CD4-positive, alpha-beta T cell treated with Interleukin-1 beta for 1 hour (primary cell): ENCODE data around the gene CDC6.
A peak's percentile ranks its signal among the peaks of the same experiment; 100 is the strongest.

Experiments
- DNase-seq, 2 donors: peaks; one replicate each; pipeline ENCODE4 v3.0.0-alpha.2; 2020 to 2022

Gene CDC6

DNA sequence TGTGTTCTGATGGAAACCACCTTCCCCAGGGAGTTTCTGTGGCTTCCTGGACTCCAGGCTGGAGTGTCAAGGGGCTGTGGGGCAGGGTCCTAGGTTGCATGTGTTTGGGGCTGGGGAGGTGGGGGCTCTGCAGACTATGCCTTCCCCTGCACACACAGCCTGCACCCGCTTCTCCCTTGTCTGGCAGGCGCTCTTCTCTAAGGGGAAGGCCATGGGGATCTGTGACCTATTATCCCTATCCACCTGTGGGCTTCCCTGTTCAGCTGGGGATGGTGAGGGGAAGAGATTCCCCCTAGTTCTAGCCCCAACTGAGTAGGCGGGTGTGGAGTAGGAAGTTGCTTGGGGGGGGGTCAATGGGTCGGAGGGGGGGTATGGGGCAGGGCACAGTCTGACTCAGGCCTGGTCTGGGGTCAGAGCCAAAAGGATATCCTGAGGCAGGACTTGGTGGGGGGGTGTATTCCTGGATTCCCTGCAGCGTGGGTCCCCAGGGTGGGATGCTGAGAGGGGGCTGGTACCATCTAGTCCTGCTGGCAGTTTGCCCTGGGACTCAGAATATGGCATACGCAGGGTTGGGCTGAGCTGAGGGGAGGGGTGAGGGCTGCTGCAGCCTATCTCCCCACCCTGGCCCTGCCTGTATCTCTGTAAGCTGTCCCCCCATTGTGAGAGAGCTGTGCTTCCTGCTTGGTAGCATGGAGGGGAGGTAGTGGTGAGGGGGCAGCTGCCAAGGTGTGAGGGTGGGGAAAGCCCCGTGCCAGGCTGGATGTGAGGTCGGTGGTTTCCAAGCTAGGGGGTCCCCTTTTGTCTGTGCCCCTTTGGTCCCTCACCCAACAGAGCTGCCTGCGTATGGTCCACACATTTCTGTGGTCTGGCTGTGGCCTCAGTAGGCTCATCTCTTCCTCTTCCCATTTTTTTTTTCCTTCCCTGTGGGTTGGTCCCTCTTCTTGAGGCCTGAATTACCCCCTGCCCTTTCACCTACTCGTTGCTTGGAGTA, 36.0 kb downstream of the CDC6 start:
- DNase-seq: peak; percentile 92 to 93

DNA sequence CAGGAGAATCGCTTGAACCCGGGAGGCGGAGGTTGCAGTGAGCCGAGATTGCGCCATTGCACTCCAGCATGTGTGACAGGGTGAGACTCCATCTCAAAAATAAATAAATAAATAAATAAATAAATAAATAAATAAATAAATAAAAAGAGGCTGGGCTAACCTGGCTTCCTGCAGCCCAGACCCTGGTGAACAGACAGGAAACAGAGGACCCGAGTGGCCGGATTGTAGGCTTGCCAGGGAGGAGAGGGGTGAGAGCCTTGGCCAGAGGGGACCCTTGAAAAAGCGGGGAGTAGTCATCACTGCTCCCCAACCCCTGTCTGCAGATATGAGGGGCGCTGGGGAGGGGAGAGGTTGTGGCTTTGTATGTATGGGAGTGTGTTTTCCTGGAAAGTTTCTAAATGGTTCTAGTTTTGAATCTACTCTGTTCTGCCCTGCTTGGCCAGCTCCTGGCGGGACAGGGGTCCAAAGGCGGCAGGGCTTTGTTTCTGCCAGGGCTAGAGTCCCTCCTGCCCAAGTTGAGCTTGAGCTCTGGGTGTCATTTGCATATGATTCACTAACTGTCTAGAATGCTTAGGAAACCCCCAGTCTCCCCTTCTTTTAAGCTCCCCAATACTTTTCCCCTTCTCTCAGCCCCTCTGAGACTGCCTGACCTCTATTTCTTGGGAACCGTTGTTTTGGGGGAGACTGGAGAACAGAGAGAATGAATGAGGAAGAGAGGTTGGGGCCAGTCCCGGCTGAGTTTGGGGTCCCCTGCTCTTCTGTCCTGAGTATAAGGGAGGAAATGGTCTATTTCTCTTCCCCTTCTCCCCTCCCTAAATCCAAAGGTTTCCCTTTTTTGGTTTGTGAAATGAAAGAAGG, 37.7 kb downstream of the CDC6 start:
- peak; percentile 59 to 62 for DNase-seq

DNA sequence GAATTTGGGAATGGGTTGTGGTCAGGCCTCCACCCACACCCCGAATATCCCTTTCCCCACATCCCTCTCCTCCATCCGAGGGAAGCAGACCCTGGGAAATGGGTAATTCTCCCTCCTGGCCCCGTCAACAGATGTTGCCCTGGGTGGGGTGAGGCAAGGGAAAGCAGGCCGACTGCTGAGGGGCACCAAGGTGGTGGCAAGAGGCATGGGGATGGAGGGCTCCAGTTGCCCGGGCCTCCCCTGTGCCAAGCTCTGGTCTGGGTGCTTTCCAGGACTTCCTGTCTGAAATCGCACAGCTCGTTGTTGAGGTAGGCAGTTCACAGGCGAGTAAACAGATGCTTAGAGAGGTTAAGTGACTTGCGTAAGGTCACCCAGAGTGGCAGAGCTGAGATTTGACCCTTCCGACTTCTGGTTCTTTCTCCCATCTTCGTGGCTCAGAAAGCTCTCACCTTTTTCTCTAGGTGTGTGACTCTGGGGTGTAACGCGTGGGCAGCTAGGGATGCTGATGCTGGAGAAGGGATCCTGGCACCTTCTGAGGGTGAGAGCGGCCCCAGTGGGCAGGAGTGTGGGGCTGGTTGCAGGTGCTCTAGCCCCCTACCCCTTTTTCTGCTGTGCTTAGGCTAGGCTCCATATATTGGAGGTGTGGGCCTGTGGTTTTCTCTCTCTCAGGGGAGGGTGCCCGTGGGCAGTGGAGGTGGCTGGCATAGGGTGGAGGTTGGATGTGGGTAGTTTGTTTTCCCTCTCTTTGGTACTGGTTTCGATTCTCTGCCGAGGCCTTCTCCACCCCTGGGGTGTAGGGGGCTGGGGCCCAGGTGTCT, 38.5 kb downstream of the CDC6 start:
- peak; percentile 82 to 84 for DNase-seq

DNA sequence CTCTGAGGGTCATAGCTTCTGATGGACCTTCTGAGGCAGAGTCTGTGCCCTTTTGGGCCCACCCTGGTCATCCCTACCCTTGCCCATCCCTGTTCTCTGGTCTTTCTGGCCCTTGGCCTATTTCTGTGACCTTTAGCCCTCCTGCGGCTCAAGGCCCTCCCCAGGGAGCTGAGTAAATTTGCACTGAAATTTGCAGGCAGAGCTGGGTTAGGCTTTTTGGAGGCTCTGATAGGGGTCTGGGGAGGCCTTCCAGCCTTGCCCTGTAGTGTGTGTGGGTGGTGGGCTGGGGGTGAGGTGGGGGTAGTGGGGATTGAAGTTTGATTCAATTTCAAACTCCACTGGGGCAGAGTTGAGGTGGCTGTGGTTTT, 39.1 kb downstream of the CDC6 start:
- DNase-seq: no peak

DNA sequence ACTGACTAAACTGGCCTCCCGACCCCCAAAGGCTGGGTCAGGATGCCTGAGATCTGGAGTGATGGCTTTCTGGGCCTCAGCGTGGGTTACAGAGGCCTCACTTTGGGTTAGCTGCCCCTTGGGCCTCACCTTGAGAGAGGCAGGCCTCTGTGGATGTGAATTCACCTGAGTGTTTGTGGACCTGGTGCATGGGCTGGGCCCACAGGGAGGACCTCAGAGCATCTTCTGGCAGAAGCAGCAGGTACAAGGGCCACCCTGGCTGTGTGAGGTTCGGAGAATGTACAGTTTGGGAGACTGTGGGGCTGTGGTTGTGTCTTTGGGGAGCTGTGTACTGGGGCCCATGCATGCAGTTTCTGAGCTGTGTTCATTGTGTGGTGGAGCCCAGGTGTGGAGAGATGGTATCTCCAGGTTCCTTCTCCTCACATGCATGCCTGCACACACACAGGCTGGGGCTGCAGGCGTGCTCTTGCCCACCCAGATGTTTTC, 39.6 kb downstream of the CDC6 start:
- no peak for DNase-seq

DNA sequence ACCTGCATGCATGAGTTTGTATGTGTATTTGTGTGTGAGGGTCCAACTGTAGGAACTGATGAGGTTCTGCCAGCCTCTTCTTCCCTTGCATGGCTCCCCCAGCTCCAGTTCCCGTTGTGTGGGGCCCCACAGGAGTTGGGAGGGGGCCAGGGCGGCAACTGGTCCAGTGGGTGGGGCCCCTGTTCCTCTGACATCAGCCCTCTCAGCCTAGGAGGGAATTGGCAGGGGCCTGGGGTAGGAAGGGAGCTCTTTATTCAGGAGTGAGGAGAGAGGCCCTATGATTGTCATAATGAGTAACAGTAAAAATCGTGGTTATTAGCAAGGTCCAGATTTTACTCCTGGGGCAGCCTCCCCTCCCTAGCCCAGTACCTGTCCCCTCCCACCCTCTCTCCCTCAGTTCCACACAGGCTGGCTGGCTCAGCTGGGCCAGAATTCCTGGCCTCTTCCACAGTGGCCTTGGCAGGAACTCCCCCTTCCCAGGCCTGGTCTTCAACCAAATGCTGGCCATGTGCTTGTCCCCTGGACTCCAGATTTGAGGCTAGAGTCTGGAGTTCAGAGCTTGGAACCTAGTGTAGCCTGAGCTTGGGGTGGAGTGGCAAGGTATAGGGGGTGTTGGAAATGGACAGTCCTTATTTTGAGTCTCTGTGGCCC, 40.2 kb downstream of the CDC6 start:
- DNase-seq: no peak

DNA sequence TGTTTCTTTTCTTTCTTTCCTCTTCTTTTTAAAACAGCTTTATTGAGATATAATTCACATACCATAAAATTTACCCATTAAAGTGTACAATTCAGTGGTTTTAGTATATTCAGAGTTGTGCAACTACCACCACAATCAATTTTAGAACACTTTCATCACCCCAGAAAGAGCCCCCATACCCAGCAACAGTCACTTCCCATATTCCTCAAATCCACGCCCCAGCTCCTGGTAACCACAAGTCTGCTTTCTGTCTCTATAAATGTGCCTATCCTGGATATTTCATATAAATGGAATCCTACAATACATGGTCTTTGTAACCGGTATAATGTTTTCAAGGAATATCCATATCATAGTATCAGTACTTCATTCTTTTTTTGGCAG, 40.7 kb downstream of the CDC6 start:
- no peak for DNase-seq

DNA sequence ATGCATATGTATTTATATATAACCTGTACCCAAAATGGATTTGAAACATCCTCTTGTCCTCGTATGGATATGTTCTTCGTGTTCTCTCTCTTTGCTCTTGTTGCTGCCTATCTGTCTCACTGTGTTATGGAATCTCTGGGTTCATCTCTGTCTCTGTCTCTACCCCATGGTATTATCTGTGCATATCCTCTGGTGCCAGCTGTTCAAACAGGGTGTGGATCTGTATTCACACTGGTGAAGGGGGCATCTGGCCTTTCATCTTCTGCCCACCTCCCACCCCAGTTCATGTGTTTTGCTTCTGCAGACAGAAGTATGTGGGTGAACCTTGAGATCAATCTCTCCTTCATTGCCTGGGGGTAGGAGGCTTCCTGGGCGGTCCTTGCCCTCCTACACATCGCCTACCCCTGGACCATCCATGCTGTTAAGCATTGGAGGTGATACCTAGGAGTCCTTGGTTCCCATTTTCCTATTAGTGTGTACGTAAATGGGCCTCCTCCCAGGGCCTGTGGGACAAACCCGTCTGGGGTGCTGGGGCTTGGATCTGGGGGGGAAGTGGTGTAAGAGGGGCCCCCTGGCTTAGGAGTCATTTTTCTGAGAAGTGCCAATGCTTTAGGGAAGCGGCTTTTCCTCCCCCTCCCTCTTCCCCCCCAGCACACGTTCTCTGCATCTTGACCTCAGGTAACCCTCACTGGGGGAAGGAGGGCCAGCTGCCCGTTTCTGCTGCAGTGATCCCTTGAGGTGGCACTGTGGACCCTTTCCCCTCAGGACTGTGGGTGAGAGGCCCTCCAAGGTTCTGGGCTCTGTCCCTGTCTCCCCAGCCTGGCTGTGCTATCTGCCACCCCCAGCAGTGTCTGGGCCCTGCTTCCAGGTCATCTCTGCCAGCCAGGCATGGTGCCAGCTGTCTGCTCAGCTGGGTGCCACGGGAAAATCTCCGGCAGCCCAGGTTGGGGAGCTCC, 42.4 kb downstream of the CDC6 start:
- DNase-seq: peak in 1 of 2 donors; percentile 66

DNA sequence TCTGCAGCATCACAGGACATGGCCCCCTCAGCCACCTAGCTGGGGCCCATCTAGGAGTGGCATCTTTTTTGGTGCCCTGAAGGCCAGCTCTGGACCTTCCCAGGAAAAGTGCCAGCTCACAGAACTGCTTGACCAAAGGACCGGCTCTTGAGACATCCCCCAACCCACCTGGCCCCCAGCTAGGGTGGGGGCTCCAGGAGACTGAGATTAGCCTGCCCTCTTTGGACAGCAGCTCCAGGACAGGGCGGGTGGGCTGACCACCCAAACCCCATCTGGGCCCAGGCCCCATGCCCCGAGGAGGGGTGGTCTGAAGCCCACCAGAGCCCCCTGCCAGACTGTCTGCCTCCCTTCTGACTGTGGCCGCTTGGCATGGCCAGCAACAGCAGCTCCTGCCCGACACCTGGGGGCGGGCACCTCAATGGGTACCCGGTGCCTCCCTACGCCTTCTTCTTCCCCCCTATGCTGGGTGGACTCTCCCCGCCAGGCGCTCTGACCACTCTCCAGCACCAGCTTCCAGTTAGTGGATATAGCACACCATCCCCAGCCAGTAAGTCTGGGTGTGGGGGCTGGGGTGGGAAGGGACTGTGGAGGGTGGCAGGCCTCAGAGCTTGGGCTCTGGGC, 43.3 kb downstream of the CDC6 start:
- DNase-seq: no peak

DNA sequence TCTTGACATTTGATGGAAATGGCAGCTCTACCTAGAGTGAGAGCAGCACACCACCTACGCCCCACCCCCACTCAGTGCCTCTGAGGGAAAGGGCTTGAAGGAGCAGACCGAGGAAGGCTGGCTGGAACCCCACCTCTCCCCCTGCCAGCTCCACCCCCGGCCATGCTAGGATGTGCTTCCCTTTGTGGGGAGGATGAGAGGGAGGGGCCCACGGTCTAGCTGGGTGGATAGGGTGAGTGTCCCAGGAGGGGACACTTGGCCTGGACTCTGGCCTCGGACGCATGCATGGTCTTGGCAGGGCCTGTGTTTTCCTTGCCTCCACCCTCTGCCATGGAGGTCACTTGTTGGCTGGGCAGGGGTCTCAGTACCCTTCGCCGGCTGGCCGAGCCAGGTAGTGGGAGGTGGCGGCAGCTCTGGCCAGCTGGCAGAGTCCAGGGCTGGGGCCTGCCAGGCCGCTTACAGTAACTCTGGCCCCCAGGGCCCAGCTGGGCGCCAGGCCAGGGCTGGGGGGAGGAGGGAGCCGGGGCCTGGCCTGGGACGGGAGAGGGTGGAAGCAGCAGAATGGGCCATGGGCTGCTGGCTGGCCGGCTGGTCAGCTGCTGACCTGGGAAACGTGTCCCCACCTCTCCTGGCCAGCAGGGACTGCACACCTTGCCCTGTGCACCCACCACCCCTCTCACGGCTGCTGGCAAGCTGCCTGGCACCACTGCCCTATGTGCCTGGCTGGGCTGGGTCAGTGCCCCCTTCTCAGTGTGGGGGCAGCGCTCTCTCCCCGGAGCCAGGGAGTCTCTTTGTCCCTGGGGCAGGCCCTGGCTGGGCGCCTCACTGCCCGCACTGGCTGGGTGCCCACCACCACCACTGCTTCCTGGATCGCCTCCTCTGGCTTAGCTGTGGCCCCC, 44.3 kb downstream of the CDC6 start:
- DNase-seq: no peak

DNA sequence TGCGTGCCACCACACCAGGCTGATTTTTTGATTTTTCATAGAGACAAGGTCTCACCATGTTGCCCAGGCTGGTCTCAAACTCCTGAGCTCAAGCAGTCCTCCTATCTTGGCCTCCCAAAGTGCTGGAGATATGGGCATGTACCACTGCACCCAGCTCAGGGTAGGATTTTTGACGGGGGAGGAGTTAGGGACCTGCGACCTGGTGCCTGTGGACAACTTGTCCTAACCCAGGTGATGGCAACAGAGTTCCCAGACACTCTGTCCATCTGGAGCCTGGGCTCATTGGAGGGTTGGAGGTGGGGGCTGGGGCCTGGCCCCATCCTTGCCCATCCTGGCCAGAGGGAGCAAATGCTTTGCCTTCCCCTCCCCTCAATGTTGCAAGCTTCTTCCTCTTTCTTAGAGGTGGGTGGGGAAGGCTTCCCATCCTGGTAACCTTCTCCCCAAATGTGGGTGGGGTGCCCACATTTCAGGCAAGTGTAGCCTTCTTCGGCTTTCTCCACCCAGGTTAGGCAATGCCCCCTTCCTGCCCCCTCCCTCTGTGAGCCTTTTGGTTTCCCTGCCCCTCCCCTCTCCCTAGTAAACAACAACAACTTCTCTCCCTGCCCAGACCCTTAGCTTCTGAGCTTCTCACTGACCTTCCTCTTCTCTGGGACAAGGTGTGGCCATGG, 46.2 kb downstream of the CDC6 start:
- DNase-seq: peak in 1 of 2 donors; percentile 51

DNA sequence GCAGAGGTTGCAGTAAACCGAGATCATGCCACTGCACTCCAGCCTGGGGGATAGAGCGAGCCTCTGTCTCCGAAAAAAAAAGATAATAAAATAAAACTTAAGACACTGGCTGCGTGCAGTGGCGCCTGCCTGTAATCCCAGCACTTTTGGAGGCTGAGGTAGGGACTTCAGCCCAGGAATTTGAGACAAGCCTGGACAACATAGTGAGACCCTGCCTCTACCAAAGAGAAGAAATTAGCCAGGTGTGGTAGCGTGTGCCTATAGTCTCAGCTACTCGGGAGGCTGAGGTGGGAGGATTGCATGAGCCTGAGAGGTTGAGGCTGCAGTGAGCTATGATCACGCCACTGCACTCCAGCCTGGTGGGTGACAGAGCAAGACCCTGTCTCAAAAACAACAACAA, 47.9 kb downstream of the CDC6 start:
- DNase-seq: no peak

DNA sequence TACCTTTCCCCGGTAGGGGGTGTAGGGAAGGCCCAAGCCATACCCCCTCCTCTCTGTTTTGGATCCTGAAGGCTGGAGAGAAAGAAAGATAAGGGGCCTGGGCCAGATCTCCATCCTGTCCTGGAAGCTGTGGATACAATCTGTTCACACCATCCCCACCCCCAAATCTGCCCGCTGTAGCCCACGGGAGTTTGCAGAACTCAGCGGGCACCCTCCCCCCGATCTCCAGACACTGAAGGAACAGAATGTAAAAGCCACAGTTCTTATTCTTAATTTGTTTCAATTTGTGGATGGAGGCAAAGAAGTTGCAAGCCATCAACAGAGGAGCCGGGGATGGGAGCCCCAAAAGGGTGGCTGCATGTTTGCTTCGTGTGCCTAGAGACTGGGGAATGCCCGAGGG, 49.7 kb downstream of the CDC6 start:
- no peak for DNase-seq

DNA sequence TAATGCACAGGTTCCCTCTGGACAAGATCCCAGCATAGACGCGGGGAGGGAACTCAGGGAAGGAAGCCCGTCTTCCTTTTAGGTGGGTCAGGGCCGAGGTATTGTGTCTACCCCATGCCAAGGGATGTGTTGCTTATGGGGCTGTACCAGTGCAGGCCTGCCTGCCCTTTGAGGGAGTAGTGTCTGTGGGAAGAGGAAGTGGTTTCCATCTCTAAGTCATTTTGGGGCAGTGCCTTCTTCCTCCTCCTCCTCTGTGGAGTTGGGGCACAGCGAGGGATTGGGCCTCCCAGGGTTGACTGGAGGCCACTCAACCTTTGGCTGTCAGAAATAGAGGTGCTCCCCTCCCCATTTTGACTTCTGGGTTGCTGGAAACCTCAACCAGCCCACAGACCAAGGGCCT, 50.4 kb downstream of the CDC6 start:
- no peak for DNase-seq

DNA sequence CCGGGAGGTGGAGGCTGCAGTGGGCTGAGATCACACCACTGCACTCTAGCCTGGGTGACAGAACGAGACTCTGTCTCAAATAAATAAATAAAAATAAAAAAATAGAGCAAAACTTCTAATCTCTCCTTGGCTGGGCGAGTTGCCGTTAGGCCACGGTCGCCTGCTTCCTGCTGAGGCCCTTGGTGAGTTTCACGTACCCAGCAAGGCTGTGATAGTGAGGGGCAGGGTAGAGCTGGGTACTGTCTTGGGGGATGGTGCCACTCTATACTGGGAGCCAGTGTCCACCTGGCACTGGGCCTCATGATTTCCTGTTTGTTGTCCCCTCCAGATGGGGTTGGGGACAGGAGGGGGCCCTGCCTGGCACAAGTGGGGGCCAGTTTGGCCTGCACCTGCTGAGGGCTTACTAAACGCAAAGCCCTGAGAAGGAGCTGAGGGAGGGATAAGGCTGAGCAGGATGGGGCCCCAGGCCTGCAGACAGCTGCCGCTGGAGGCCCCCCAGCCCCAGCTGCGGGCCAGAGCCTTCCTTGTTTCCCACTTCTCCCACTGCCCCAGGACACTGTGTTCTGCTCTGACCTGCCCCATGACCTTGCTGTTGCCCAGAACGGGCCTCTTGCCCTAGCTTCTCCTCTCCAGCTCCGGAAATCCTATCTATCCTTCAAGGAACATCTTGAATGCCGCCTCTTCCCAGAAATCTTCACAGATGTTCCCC, 51.4 kb downstream of the CDC6 start:
- no peak for DNase-seq

DNA sequence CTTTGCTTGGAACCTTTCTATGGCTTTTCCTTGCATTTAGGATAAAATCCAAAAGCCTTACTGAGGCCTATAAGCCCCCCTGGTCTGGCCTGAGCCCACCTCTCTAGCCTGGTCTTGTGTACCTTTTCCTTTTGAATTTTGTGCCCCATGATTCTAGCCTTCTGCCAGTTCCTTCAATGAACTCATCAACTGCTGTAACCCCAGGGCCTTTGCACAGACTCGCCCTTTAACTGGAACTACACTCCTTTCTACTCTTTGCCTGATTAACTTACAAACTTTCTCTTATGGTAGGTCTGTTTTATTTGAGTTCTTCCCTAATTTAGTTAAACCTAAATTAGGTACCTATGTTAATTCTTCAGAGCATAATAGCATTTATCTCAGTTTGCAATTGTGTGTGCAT, 52.6 kb downstream of the CDC6 start:
- no peak for DNase-seq

DNA sequence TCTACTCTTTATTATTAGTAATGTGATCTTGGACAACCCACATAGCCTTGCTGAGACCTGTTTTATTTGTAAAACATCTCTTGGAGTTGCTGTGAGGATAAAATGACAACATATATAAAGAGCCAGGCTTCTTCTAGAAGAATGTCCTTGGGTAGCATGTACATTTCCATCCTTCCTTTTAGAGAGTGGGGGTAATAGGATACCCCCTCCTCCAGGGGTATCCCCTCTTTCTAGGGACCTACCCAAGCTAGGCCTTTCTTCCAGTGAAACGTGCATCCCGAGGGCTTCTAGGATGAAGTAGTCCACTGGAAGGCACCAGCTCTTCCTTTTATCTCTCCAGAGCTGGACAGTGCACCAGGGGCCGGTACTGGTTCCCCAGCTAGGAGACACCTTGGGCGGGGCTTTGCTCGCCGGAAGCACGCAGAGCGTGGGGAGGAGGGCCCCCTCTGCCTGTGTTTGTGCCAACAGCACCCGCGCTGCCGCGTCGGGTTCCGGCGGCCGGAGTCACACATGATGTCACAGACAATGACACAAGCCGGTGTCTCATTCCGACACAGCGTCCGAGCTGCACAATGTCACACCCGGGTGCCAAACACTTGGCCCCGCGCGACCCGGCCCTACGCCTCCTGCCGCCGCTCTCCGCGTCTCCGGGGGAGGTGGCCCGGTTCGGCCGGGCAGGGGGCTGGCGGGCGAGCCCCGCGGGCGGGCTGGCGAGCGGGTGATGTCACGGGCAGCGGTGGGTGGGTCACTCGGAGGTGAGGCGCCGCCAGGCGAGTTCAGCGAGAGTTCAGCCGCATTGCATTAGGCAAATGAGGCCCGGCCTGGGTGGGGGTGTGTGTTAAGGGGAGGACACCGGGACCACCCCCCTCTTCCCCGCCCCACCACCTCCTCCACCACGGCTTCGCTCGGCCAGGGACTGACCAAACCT, 53.5 kb downstream of the CDC6 start:
- peak; percentile 94 to 97 for DNase-seq
